GM18505 (cell line): ENCODE data around the gene OVOL1.

Experiments
- ATAC-seq: cut with Tn5 transposase; IDR thresholded peaks from one replicate; pipeline ENCODE4 v1.9.1; 2021; ENCODE audit not compliant: unreplicated experiment
- POLR2A ChIP-seq: IDR thresholded peaks from 4 replicates; pipeline ENCODE4 v1.6.1; 2011; ENCODE audit warnings: borderline replicate concordance; ENCODE audit not compliant: insufficient read depth, insufficient read length; ENCODE audit errors: extremely low read depth

The OVOL1 gene

DNA sequence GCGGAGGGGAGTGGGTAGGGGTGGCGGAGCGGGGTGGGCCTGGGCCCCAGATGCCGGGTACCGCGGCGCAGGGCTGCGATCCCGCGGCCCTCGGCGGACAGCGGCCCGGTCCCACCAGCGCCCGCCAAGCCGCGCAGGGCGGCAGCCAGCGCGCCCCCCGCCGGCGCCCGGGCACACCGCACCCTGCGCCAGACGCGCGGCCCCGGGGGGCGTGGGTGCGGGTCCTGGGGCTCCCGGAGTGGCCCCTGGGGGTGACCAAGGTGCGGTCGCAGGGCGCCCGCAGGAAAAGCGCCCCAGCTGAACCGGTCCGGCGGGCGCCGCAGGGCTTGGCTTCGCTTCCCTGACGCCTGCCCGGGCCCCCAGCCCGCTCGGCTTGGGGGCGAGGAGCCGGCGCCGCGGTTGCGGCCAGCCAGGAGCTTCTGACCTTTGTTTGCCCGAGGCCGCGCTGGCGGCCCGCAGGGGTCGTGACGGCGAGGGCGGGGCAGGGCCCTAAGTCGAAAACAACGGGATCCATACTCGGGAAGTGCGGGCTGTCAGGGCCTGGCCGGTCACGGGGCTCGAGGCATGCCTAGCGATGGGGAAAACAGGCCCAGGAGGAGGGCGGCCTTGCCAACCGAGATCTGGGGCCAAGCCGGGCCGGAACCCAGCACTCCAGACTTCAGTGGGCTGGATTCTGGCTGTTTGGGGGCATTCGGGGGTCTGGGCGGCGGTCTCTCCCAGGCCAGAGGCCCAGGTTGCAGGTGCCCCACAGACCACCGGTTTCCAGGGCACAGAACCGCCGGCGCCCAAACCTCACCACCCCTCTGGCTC lies 5.5 kb upstream of the OVOL1 start:
- peak; percentile 27 for ATAC-seq
- no peak for TF ChIP-seq POLR2A

DNA sequence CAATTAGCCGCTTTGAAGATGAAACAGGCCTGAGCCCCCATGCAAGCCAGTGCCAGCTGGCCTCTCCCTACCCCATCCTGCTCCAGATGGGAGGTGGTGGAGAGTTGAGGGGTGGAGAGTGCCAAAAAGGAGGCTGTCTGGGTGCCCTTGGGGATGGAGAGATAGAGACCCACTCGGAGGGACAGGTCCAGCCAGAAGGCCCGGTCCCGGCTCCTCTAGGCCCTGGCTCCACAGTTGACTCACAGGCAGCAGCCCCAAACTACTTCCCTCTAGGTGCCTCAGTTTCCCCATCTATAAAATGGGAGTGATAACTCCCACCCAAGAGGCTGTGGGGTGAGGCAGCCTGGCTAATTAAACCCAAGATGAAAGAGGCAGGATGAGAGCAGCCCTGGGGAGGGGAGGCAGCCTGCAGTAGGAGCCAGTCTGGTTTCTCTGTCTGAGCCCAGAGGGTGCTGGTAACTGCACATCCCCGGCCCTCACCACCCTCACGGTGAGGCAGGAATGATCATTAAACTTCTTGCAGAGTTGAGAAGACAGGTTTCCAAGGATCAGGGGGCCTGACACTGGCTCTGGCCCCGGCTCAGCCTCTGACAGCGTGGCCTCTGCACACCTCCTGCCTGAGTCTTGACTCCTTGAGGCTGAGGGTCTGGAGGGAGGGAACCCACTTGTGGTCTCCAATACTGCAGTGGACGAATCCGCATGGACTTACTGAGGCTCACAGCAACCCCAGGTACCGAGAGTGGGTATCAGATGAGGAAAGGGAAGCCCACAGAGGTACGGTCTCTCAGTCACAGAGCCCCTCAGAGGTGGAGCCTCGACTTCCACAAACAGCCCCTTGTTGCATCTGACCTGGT lies 4.7 kb upstream of the OVOL1 start:
- ATAC-seq = no peak
- TF ChIP-seq POLR2A = no peak

DNA sequence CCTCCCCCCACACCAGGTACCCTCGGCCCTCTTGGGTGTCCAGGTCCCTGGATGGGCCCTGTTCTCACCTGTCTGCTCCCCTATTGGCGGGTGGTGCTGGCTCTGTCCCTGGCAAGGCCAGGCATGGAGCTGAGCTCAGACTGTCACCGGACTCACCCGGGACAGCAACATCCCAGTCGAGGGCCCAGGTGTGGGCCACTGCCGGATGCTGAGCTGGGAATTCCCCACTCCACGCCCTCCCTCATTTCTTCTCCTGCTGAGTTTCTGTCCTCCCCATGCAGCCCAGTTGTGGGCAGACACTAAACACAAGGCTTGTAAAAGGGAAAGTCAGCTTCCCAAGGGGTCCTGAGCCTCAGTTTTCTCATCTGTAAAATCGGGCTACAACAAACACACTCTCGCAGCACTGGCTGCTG lies 4.0 kb upstream of the OVOL1 start:
- no peak for TF ChIP-seq POLR2A
- no peak for ATAC-seq

DNA sequence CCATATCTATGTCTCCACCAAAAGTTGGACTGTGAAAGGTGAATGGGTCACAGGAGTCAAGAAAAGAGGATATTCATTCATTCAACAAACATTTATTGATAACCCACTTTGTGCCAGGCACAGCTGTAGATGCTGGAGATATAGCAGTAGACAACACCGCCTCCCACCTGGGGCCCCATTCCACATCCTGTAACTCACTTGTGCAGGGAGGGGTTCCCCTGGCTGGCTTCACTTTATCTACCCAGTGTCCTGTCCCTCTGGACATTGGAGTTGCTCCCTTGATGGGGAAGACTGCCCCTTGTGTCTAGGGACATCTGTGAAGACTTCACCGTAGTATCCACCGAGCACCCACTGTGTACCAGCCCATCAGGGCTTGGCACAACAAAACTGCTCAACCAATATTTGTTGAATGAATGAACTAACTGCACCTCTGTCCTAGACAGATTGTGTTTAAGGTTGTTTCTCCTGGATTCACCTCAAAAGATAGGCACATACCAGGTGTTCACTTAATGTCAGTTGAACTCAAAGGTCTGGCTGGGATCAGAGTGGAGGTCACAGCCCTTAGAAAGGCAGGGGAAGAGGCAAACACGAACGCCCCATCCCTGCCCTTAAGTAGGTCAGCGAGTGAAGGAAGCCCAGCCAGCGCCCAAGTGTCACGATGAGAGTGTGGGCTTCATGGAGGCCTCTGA lies 1.4 kb upstream of the OVOL1 start:
- no peak for TF ChIP-seq POLR2A
- ATAC-seq = no peak

DNA sequence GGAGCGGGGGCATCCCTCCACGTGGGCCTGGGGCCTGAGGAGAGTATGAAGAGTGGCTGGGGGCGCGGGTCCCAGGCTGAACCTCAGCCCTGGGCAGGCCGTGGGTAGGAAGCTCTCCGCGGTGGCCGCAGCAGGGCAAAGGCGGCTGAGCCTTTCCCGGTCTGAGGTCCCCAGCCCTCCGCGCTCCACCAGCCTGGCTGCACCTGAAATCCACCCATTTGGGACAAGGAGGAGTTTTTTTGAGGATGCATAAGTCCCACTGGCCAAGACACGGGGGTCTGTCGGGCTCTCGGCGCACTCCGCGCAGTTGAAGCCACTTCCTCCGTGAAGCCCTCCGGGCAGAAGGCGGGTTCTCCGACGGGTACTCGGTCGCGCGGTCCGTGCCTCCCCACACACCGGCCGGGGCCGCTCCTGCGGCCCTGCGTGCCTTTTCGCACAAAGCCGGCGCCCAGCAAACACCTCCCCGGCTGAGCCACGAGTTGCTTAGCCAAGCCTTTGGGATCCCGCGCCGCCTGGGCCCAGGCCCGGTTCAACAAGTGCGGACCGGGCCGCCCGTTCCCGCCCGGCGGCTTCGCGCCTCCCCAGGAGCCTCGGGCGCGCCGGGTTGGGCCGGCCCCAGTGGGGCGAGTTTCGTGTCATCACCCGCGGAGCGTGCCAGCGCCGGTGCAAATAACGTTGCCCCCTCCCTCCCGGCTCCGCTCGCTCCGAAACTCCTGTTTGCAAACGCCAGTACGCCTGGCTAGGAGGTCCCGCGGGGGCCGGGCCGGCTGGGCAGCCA lies 666 bp upstream of the OVOL1 start:
- TF ChIP-seq POLR2A = no peak
- no peak for ATAC-seq

DNA sequence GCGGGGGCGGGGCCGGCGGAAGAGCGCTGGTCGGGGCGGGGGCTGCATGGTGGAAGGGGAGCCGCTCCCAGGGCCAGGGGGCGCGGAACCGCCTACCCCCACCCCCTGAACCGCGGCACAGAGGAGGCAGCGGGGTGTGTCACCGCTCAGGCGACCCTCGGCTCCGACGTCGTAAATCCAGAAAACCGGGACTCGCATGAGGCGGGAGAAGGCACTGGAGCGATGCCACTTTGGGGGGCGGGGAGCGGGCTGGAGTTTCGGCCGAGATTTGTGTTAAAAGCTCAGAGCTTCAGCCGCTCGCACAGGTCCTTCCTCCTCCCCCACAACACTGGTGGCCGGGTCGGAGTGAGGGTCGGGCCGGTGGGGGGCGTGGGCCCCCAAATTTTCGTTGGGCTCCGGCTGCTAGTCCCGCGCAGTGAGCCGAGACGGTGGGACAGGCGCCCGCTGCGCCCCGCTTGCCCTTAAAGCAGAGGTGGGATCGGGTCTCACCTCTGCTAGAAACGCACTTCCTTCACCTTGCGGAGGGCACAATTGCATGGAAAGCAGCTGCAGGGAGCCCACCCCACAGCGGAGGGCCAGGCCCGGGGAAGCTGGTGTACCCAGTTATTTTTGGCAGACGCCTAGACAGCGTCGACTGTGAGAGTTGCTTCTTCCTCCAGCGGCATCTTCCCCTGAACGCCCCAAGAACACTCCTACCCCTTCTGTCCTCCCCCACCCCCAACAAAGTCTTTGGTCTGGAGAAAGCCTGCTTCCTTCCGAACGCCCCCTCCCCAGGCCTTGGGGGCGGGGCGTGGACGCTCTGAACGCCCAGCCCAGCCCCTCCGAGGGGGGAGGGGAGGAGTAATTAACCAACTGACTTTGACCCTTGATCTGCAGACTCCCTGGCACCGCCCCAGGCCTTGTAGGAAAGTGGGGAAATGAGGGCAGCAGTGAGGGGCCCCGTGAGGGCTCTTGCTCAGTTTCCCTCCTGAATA lies 1.1 kb downstream of the OVOL1 start:
- TF ChIP-seq POLR2A = no peak
- ATAC-seq = no peak

DNA sequence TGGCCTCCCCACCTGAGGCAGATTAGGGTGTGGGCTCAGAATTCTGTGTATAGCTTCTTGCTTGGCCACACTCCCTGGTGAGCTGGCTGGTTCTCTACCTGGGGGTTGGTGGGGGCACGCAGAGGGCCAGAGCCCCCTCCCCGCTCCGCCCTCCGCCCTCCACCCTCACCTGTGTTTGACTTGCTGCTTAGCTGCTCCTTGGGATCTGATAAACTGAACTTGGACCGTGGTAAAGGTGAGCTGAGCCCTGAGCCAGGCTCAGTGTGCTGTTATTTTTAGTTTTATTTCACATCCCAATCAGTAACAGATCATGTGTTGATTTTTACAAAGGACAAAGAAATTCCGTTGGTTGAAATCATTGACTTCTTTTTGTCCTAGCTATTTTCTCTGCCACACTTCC lies 2.0 kb downstream of the OVOL1 start:
- no peak for TF ChIP-seq POLR2A
- ATAC-seq = no peak

DNA sequence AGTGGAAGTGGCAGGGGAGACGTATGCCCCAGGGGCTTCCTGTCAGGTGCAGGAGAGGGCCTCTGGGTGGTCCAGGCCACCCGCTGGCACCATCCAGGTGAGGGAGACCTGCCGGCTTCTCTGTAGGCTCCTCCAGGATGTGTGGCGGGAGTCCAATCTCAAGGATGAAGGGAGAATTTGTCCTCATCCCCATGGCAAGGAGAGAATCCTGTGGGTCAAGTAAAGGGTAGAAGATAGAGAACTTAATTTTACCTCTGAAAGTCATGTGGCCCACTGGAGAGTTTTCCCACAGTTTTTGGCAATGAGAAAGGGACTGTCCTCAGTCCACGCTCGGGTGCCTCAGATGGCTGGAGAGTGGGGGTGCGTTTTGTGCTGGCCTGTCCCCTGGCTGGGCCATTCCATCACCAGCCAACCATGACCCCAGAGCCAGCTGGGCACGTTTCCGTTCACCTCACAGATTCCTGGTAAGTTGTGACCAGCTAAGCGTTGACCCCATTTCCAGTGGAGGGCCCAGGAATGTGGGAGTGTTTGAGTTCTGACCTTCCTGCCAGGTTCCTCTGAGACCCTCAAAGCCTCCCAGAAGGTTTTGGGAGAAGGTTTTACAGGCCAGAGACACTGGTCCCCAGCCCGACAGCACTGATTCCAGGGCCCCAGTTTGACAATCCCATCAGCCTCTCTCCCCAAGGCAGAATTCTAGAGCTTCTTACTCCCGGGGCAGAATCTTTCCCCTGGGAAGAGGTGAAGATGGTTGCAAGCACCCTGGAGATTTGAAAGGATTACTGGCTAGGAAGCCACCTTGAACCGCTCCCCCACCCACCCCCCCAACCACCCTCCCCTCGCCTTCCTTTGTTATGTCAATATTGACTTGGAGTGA lies 2.6 kb downstream of the OVOL1 start:
- TF ChIP-seq POLR2A = no peak
- ATAC-seq = no peak

DNA sequence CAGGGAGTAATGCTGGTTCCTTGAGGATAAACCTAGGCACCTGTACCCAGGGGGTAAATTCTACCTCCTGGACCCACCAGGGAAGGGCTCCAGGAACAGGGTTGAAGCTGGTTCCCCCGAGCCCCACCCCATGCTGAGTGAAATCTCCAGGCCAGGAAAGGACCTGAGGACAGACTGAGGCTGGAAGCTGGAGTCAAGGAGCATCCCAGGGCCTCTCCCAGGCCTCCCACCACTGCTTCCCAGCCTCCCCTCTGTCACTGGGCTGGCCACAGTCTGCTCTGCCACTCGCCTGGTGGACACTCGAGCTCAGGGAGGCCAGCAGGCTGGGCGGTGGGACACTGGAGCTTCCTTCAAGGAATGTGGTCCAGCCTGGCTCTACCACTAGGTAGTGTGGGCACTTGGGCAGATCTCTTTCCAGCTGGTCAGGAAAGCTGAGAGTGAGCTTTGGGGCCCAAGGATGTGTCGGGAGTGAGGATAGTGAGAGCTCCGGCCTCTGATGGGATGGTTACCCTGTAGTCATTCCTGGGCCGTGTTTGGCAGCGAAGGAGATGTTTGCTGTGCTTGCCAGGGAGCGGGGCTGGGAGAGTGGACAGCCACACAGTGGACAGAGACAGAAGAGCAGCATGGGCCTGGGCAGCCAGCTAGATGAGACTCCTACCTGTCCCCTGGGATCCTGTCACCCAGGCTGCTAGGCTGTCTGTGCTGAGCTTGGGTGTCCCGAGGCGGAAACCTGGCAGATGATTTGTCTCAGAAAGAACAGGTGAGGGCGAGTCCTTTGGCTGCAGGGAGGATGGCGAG lies 3.4 kb downstream of the OVOL1 start:
- ATAC-seq = no peak
- TF ChIP-seq POLR2A = no peak

DNA sequence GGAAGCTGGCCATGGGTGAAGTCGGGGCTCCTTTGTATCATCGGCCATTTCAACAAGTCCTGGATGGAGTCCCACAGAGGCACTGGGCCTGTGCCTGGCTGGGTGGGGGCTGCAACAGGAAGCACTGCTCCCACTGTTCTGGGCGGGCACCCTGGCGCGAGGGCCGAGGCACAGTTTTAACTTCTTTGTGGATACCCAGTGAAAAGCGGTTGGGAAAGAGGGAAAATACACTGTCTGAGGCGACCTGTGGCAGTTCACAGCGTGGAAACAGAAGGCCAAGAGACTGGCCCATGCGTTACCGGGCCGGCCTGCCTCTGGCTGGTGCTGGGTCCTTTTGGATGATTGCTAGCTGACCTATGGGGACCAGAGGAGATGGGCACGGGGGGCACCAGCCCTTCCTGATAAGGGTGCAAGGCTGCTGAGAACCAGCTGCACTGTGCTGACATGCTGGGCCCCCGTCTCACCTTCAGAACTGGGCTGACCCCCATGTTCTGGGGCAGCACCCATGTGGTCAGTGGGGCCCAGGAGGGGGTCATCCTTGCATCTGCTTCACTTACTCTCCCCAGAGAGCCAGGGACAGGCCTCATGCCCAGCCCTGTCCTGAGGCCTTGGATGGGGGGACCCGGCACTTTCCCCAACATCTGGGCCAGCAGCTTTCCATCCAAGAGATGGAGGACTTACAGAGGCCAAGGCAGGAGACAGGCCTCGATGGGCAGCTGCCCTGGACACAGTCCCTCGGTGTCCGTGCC lies 4.2 kb downstream of the OVOL1 start:
- ATAC-seq = no peak

More for the DNA sequence above, 4.2 kb downstream of the OVOL1 start:
- no peak for TF ChIP-seq POLR2A
